Measurements from ENCODE around the gene EQTN. TPM values are rescaled to one million over a fixed set of nuclear protein-coding genes. Genes with fewer than 3 reads are reported as not detected.
"Not testable (repeated sequence)": the region's sequence is repeated elsewhere in the genome, so short reads cannot be mapped to it uniquely, and the experiment has no call there.

EQTN gene
- total RNA-seq, 1 donor from 2014 or later = not detected

- intact Hi-C loops (cut with micrococcal nuclease) = loop anchor here (5.0 kb wide), 1 partner anchor 537 kb away; no protein-coding TSS in a partner anchor
- Mint-ChIP-seq H3K4me1 (peaks cover 5% of the 10 kb centered on the region), H3K4me3 (no peak overlapping the region), H3K27me3 (peaks cover 2% of the 10 kb centered on the region), H3K27ac (no peak overlapping the region), H3K36me3 (ENCODE audit: low read depth) (no peaks in the 10 kb centered on the region), H3K9me3 (no peaks in the 10 kb centered on the region)
- no peak for DNase-seq
These were observed 17.3 kb downstream of the EQTN start for GRCh38 chr9:27279611-27280010.

GRCh38 chr9:27278374-27278773 is 18.6 kb downstream of the EQTN start:
- Mint-ChIP-seq H3K36me3 (ENCODE audit: low read depth) (no peaks in the 10 kb centered on the region), H3K4me1 (peaks cover 5% of the 10 kb centered on the region), H3K9me3 (no peaks in the 10 kb centered on the region), H3K27me3 (peaks cover 2% of the 10 kb centered on the region), H3K4me3 (no peak overlapping the region), H3K27ac (no peak overlapping the region)
- intact Hi-C loops (cut with micrococcal nuclease) = loop anchor here (5.0 kb wide), 1 partner anchor 536 kb away; no protein-coding TSS in a partner anchor
- no peak for DNase-seq

- no peak overlapping the region for H3K27ac Mint-ChIP-seq
- peaks cover 6% of the 10 kb centered on the region for H3K27me3 Mint-ChIP-seq
- peak; percentile 61 for DNase-seq
- H3K4me3 Mint-ChIP-seq = no peak overlapping the region
- H3K4me1 Mint-ChIP-seq = peaks cover 5% of the 10 kb centered on the region
- intact Hi-C loops (cut with micrococcal nuclease) = loop anchor here (1.0 to 5.0 kb wide), 3 partner anchors 29 to 534 kb away; no protein-coding TSS in a partner anchor
- no peaks in the 10 kb centered on the region for H3K36me3 Mint-ChIP-seq (ENCODE audit: low read depth)
- H3K9me3 Mint-ChIP-seq = no peaks in the 10 kb centered on the region
These were observed 20.5 kb downstream of the EQTN start for GRCh38 chr9:27276193-27277030.

- DNase-seq = no peak
- H3K4me3 Mint-ChIP-seq = no peak overlapping the region
- peaks cover 2% of the 10 kb centered on the region for H3K4me1 Mint-ChIP-seq
- H3K9me3 Mint-ChIP-seq = no peaks in the 10 kb centered on the region
- no peak overlapping the region for H3K27ac Mint-ChIP-seq
- peaks cover 12% of the 10 kb centered on the region for H3K27me3 Mint-ChIP-seq
- H3K36me3 Mint-ChIP-seq (ENCODE audit: low read depth) = no peaks in the 10 kb centered on the region
- intact Hi-C loops (cut with micrococcal nuclease) = no loop called here
These were observed 23.8 kb downstream of the EQTN start for GRCh38 chr9:27273186-27273585.

GRCh38 chr9:27272103-27272502 is 24.8 kb downstream of the EQTN start:
- H3K4me1 Mint-ChIP-seq = peaks cover 2% of the 10 kb centered on the region
- H3K36me3 Mint-ChIP-seq (ENCODE audit: low read depth) = no peaks in the 10 kb centered on the region
- H3K27ac Mint-ChIP-seq = no peak overlapping the region
- no peak for DNase-seq
- H3K27me3 Mint-ChIP-seq = peaks cover 12% of the 10 kb centered on the region
- H3K9me3 Mint-ChIP-seq = no peaks in the 10 kb centered on the region
- intact Hi-C loops (cut with micrococcal nuclease) = no loop called here
- no peak overlapping the region for H3K4me3 Mint-ChIP-seq

- Mint-ChIP-seq H3K4me1 (no peaks in the 10 kb centered on the region), H3K27me3 (no peaks in the 10 kb centered on the region), H3K27ac (no peak overlapping the region), H3K36me3 (ENCODE audit: low read depth) (no peaks in the 10 kb centered on the region), H3K9me3 (no peaks in the 10 kb centered on the region), H3K4me3 (no peak overlapping the region)
- no peak for DNase-seq
- intact Hi-C loops (cut with micrococcal nuclease) = no loop called here
These were observed 35.3 kb downstream of the EQTN start for GRCh38 chr9:27261517-27262211.

- no peak for DNase-seq
- Mint-ChIP-seq H3K36me3 (ENCODE audit: low read depth) (no peaks in the 10 kb centered on the region), H3K9me3 (no peaks in the 10 kb centered on the region), H3K27me3 (no peaks in the 10 kb centered on the region), H3K4me1 (no peaks in the 10 kb centered on the region), H3K27ac (no peak overlapping the region), H3K4me3 (no peak overlapping the region)
- intact Hi-C loops (cut with micrococcal nuclease) = no loop called here
These were observed 36.0 kb downstream of the EQTN start for GRCh38 chr9:27260789-27261516.

GRCh38 chr9:27258662-27259061 is 38.3 kb downstream of the EQTN start:
- Mint-ChIP-seq H3K27me3 (no peaks in the 10 kb centered on the region), H3K9me3 (no peaks in the 10 kb centered on the region), H3K27ac (no peak overlapping the region), H3K4me1 (no peaks in the 10 kb centered on the region), H3K4me3 (no peak overlapping the region), H3K36me3 (ENCODE audit: low read depth) (no peaks in the 10 kb centered on the region)
- intact Hi-C loops (cut with micrococcal nuclease) = no loop called here
- DNase-seq = no peak

- no peak for DNase-seq
- no peaks in the 10 kb centered on the region for H3K36me3 Mint-ChIP-seq (ENCODE audit: low read depth)
- intact Hi-C loops (cut with micrococcal nuclease) = no loop called here
- no peak overlapping the region for H3K27ac Mint-ChIP-seq
- no peak overlapping the region for H3K4me3 Mint-ChIP-seq
- H3K9me3 Mint-ChIP-seq = no peaks in the 10 kb centered on the region
- H3K27me3 Mint-ChIP-seq = peaks cover 1% of the 10 kb centered on the region
- H3K4me1 Mint-ChIP-seq = no peaks in the 10 kb centered on the region
These were observed 48.2 kb downstream of the EQTN start for GRCh38 chr9:27248702-27249101.

- no peak overlapping the region for H3K27ac Mint-ChIP-seq
- H3K9me3 Mint-ChIP-seq = no peaks in the 10 kb centered on the region
- no peaks in the 10 kb centered on the region for H3K36me3 Mint-ChIP-seq (ENCODE audit: low read depth)
- intact Hi-C loops (cut with micrococcal nuclease) = loop anchor here (1.0 kb wide), 1 partner anchor 29 kb away; no protein-coding TSS in a partner anchor
- peaks cover 3% of the 10 kb centered on the region for H3K27me3 Mint-ChIP-seq
- H3K4me3 Mint-ChIP-seq = no peak overlapping the region
- peak; percentile 62 for DNase-seq
- H3K4me1 Mint-ChIP-seq = no peaks in the 10 kb centered on the region
These were observed 49.2 kb downstream of the EQTN start for GRCh38 chr9:27247756-27248155.

- H3K4me1 Mint-ChIP-seq; H3K27ac Mint-ChIP-seq; intact Hi-C loops (cut with micrococcal nuclease); H3K9me3 Mint-ChIP-seq; DNase-seq; H3K27me3 Mint-ChIP-seq; H3K4me3 Mint-ChIP-seq; H3K36me3 Mint-ChIP-seq (ENCODE audit: low read depth): not testable (repeated sequence)
These were observed 57.3 kb downstream of the EQTN start for GRCh38 chr9:27239648-27240047.
